CD4-positive, CD25-positive, alpha-beta regulatory T cell (primary cell): ENCODE data around the gene NEK10. TPM values are rescaled to one million over a fixed set of nuclear protein-coding genes. Genes with fewer than 3 reads are reported as not detected.

Source experiments
- ATAC-seq, 2 donors: fragments of 150-1000 bp; cut with Tn5 transposase; one replicate each; pipeline ENCODE4 v1.10.0; 2021; ENCODE audit warnings: low read depth in 2 of 2, moderate number of reproducible peaks in 2 of 2, moderate library complexity in 1 of 2
- DNase-seq, 3 donors: peaks; one replicate each; pipeline versions ENCODE4 v3.0.0 to v3.0.0-alpha.2; 2012 to 2022; ENCODE audit warnings: mixed read lengths in 1 of 3
- H3K27ac ChIP-seq: one replicate; pipeline ENCODE4 v1.7.0; 2013; ENCODE audit warnings: mild to moderate bottlenecking, low read length; ENCODE audit not compliant: insufficient read depth, poor library complexity, severe bottlenecking
- H3K27me3 ChIP-seq: one replicate; pipeline ENCODE4 v1.7.0; 2013; ENCODE audit warnings: low read length; ENCODE audit not compliant: control insufficient read depth, insufficient read depth
- H3K36me3 ChIP-seq: one replicate; pipeline ENCODE4 v1.7.0; 2013; ENCODE audit warnings: mild to moderate bottlenecking, low read length, moderate library complexity; ENCODE audit not compliant: control insufficient read depth, insufficient read depth
- H3K4me1 ChIP-seq: 2 replicates; pipeline ENCODE4 v1.7.0; 2013; ENCODE audit warnings: mild to moderate bottlenecking, low read length; ENCODE audit not compliant: insufficient read depth, control insufficient read depth, poor library complexity, severe bottlenecking
- H3K4me3 ChIP-seq: one replicate; pipeline ENCODE4 v1.7.0; 2013; ENCODE audit warnings: low read depth, mild to moderate bottlenecking, low read length, moderate library complexity
- H3K9me3 ChIP-seq, 2 experiments: 1 replicate in 1 of 2; 2 replicates in 1 of 2; pipeline ENCODE4 v1.7.0; 2013; ENCODE audit warnings: low read length in 2 of 2, mild to moderate bottlenecking in 1 of 2, moderate library complexity in 1 of 2; ENCODE audit not compliant: control insufficient read depth in 2 of 2
- H3K27ac Mint-ChIP-seq, 3 donors: one replicate each; pipeline ENCODE4 v1.8.0; 2020 to 2022; ENCODE audit warnings: mild to moderate bottlenecking in 3 of 3, mixed read lengths in 3 of 3, moderate library complexity in 2 of 3
- H3K27me3 Mint-ChIP-seq: one replicate; pipeline ENCODE4 v1.8.0; 2022; ENCODE audit warnings: mild to moderate bottlenecking, mixed read lengths
- H3K36me3 Mint-ChIP-seq: one replicate; pipeline ENCODE4 v1.8.0; 2020; ENCODE audit warnings: mixed read lengths
- H3K4me1 Mint-ChIP-seq, 4 donors: one replicate each; pipeline ENCODE4 v1.8.0; 2020 to 2022; ENCODE audit warnings: mixed read lengths in 4 of 4, mild to moderate bottlenecking in 1 of 4
- H3K4me3 Mint-ChIP-seq, 4 donors: one replicate each; pipeline ENCODE4 v1.8.0; 2020 to 2022; ENCODE audit warnings: mild to moderate bottlenecking in 4 of 4, mixed read lengths in 4 of 4, moderate library complexity in 3 of 4
- H3K9me3 Mint-ChIP-seq, 7 donors: one replicate each; pipeline ENCODE4 v1.8.0; 2020 to 2022; ENCODE audit warnings: mixed read lengths in 7 of 7, mild to moderate bottlenecking in 3 of 7, moderate library complexity in 2 of 7
- polyA plus RNA-seq, 4 donors: library from polyadenylated mRNA; unstranded; fragments of 300-500 nt; fragmentation: Illumina TruSeq; gene quantifications; one replicate each; pipeline ENCODE4 v1.2.3, GENCODE V29; 2021
- total RNA-seq: library from RNA; stranded (reverse); gene quantifications from one replicate; pipeline ENCODE4 v1.2.3, GENCODE V29; 2022

Gene NEK10
- total and polyA plus RNA-seq, 5 donors from 2014 or later: 0.54 to 3.9 TPM; not detected in 3

- Mint-ChIP-seq H3K4me1 (no peaks in the 10 kb centered on the region), H3K9me3 (no peaks in the 10 kb centered on the region), H3K27ac (no peak overlapping the region), H3K4me3 (no peak overlapping the region), H3K27me3 (no peaks in the 10 kb centered on the region), H3K36me3 (no peaks in the 10 kb centered on the region)
- no peaks in the 10 kb centered on the region for H3K9me3 ChIP-seq
- H3K36me3 ChIP-seq: no peaks in the 10 kb centered on the region
- DNase-seq: no peak
- H3K27ac ChIP-seq: no peak overlapping the region
- ATAC-seq: no peak
- H3K4me1 ChIP-seq: no peaks in the 10 kb centered on the region
- no peak overlapping the region for H3K4me3 ChIP-seq
- H3K27me3 ChIP-seq: no peaks in the 10 kb centered on the region
Measured at GRCh38 chr3:27176256-27176655, 192.9 kb downstream of the NEK10 start.

GRCh38 chr3:27174530-27174929, 194.7 kb downstream of the NEK10 start:
- no peak overlapping the region for H3K27ac ChIP-seq
- ATAC-seq: no peak
- no peaks in the 10 kb centered on the region for H3K9me3 ChIP-seq
- Mint-ChIP-seq H3K4me1 (no peaks in the 10 kb centered on the region), H3K4me3 (no peak overlapping the region), H3K27me3 (no peaks in the 10 kb centered on the region), H3K27ac (no peak overlapping the region), H3K36me3 (no peaks in the 10 kb centered on the region), H3K9me3 (no peaks in the 10 kb centered on the region)
- no peak for DNase-seq
- H3K4me1 ChIP-seq: no peaks in the 10 kb centered on the region
- no peak overlapping the region for H3K4me3 ChIP-seq
- H3K27me3 ChIP-seq: no peaks in the 10 kb centered on the region
- no peaks in the 10 kb centered on the region for H3K36me3 ChIP-seq

- no peaks in the 10 kb centered on the region for H3K36me3 Mint-ChIP-seq
- H3K36me3 ChIP-seq: no peaks in the 10 kb centered on the region
- H3K4me1 ChIP-seq: no peaks in the 10 kb centered on the region
- H3K9me3 ChIP-seq: no peaks in the 10 kb centered on the region
- H3K27ac Mint-ChIP-seq: no peak overlapping the region
- ATAC-seq: no peak
- no peak overlapping the region for H3K4me3 ChIP-seq
- no peak for DNase-seq
- H3K4me3 Mint-ChIP-seq: no peak overlapping the region
- no peaks in the 10 kb centered on the region for H3K27me3 Mint-ChIP-seq
- H3K4me1 Mint-ChIP-seq: no peaks in the 10 kb centered on the region
- H3K27ac ChIP-seq: no peak overlapping the region
- H3K9me3 Mint-ChIP-seq: no peaks in the 10 kb centered on the region
- H3K27me3 ChIP-seq: no peaks in the 10 kb centered on the region
Measured at GRCh38 chr3:27171113-27171512, 198.1 kb downstream of the NEK10 start.

- H3K27ac Mint-ChIP-seq: no peak overlapping the region
- H3K4me1 ChIP-seq: no peaks in the 10 kb centered on the region
- no peaks in the 10 kb centered on the region for H3K4me1 Mint-ChIP-seq
- no peaks in the 10 kb centered on the region for H3K27me3 ChIP-seq
- no peaks in the 10 kb centered on the region for H3K36me3 Mint-ChIP-seq
- H3K36me3 ChIP-seq: no peaks in the 10 kb centered on the region
- H3K27me3 Mint-ChIP-seq: no peaks in the 10 kb centered on the region
- no peaks in the 10 kb centered on the region for H3K9me3 ChIP-seq
- H3K4me3 Mint-ChIP-seq: no peak overlapping the region
- DNase-seq: no peak
- no peaks in the 10 kb centered on the region for H3K9me3 Mint-ChIP-seq
- H3K4me3 ChIP-seq: no peak overlapping the region
- H3K27ac ChIP-seq: no peak overlapping the region
- ATAC-seq: no peak
Measured at GRCh38 chr3:27166888-27167287, 202.3 kb downstream of the NEK10 start.

GRCh38 chr3:27165321-27165721, 203.9 kb downstream of the NEK10 start:
- Mint-ChIP-seq H3K27ac (no peak overlapping the region), H3K4me1 (no peaks in the 10 kb centered on the region), H3K4me3 (no peak overlapping the region), H3K9me3 (no peaks in the 10 kb centered on the region), H3K27me3 (no peaks in the 10 kb centered on the region), H3K36me3 (no peaks in the 10 kb centered on the region)
- no peaks in the 10 kb centered on the region for H3K4me1 ChIP-seq
- no peak for ATAC-seq
- H3K36me3 ChIP-seq: no peaks in the 10 kb centered on the region
- no peak overlapping the region for H3K27ac ChIP-seq
- DNase-seq: no peak
- H3K4me3 ChIP-seq: no peak overlapping the region
- no peaks in the 10 kb centered on the region for H3K27me3 ChIP-seq
- no peaks in the 10 kb centered on the region for H3K9me3 ChIP-seq

- Histone ChIP-seq H3K4me3 (no peak overlapping the region), H3K36me3 (no peaks in the 10 kb centered on the region), H3K9me3 (no peaks in the 10 kb centered on the region), H3K27ac (no peak overlapping the region), H3K4me1 (no peaks in the 10 kb centered on the region), H3K27me3 (no peaks in the 10 kb centered on the region)
- no peak overlapping the region for H3K27ac Mint-ChIP-seq
- H3K4me3 Mint-ChIP-seq: no peak overlapping the region
- ATAC-seq (no peak), DNase-seq (no peak)
- H3K36me3 Mint-ChIP-seq: no peaks in the 10 kb centered on the region
- no peaks in the 10 kb centered on the region for H3K4me1 Mint-ChIP-seq
- peaks cover 3% of the 10 kb centered on the region for H3K27me3 Mint-ChIP-seq
- H3K9me3 Mint-ChIP-seq: peaks cover 0 to 4% (median 0%) of the 10 kb centered on the region in 7 donors
Measured at GRCh38 chr3:27160779-27161287, 208.3 kb downstream of the NEK10 start.

GRCh38 chr3:27160146-27160545, 209.0 kb downstream of the NEK10 start:
- Mint-ChIP-seq H3K36me3 (no peaks in the 10 kb centered on the region), H3K9me3 (peaks cover 0 to 4% (median 0%) of the 10 kb centered on the region in 7 donors), H3K27me3 (peaks cover 4% of the 10 kb centered on the region), H3K4me1 (no peaks in the 10 kb centered on the region), H3K27ac (no peak overlapping the region), H3K4me3 (no peak overlapping the region)
- H3K27me3 ChIP-seq: no peaks in the 10 kb centered on the region
- H3K4me3 ChIP-seq: no peak overlapping the region
- no peaks in the 10 kb centered on the region for H3K9me3 ChIP-seq
- no peak overlapping the region for H3K27ac ChIP-seq
- H3K36me3 ChIP-seq: no peaks in the 10 kb centered on the region
- ATAC-seq (no peak), DNase-seq (no peak)
- H3K4me1 ChIP-seq: no peaks in the 10 kb centered on the region

- H3K27me3 Mint-ChIP-seq: no peaks in the 10 kb centered on the region
- H3K27ac Mint-ChIP-seq: no peak overlapping the region
- H3K27ac ChIP-seq: no peak overlapping the region
Measured at GRCh38 chr3:27147215-27147614, 222.0 kb downstream of the NEK10 start.

More at GRCh38 chr3:27147215-27147614, 222.0 kb downstream of the NEK10 start:
- Mint-ChIP-seq H3K4me1 (peaks cover 0 to 4% (median 0%) of the 10 kb centered on the region in 4 donors), H3K4me3 (no peak overlapping the region), H3K36me3 (no peaks in the 10 kb centered on the region), H3K9me3 (peaks cover 0 to 5% (median 0%) of the 10 kb centered on the region in 7 donors)
- DNase-seq: no peak
- Histone ChIP-seq H3K9me3 (no peaks in the 10 kb centered on the region), H3K4me1 (no peaks in the 10 kb centered on the region), H3K27me3 (no peaks in the 10 kb centered on the region), H3K36me3 (no peaks in the 10 kb centered on the region), H3K4me3 (no peak overlapping the region)
- no peak for ATAC-seq
